HG03571 (cell line): ENCODE results near the gene SLC27A4.

Source experiments
- ATAC-seq: cut with Tn5 transposase; IDR thresholded peaks from one replicate; pipeline ENCODE4 v1.9.1; 2021; ENCODE audit not compliant: unreplicated experiment

Gene SLC27A4

DNA sequence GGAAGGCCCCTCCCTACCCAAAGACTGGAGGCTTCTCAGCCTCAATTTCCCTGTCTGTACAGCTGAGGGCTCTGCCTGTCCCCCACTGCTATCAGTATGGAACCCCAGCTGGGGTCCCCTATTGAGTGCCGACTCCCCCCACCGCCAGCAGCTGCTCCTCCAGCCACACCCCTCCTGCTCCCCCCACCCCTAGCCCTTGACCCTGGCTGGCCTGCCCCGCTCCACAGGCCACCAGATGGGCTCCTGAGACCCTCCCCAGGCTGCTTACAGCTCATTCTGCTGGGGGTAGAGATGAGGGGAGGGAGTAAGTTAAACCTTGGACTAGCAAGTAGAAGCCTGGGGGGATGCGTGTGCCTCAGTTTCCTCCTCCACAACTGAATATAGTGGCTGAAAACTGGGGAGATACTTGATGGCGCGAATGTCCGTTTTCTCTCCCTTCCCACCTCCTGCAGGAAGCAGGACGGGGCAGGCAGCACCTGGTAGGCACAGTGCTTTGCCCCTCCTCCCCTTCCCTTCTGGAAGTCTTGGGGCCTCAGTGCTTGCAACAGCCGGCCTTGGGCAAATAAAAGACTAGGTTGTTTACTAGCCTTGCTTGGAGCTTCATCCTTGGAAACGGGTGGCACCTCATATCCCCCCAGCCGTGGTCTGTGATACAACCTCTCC is 50.0 kb downstream of the SLC27A4 start:
- no peak for ATAC-seq

DNA sequence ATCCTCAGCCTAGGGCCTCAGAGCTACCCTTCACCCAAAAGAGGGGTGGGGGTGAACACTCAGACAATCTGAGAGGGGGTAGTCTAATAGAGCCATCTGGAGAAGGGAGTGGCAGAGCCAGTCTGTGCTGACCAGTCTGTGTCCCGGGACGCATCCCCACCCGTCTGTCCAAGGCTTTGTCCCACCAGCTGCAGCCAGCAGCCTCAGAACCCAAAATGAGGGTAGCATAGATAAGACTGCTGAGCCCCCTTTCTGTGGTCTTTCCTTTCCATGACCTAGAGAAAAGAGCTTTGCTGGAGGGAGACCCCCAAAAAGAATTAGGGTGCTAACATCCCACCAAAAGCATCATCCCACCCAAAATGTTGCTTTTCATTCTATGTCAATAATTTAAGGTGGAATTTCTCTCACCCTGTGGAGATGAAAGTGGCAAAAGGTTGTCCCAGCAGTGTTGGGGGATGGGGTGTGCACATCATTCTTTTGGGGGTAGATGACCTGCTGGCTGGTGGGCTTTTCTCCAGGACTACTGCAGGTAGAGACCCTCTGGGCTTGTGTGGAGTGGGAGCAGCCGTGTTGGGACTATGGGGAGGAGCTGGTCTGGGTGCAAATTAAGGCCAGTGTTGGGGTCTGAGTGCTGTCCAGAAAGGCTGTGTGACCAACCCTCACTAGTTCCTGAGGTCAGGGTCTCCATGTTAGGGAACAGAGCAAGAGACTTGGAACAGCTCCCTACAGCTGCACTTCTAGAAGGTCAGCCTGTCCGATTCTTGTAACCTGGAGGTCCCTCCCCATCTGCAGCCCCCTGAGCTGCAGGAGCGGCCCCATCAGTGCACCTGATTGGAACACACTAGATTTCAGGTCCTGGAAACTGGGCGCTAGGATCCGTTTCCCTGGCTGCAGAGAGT is 50.7 kb downstream of the SLC27A4 start:
- ATAC-seq = no peak

DNA sequence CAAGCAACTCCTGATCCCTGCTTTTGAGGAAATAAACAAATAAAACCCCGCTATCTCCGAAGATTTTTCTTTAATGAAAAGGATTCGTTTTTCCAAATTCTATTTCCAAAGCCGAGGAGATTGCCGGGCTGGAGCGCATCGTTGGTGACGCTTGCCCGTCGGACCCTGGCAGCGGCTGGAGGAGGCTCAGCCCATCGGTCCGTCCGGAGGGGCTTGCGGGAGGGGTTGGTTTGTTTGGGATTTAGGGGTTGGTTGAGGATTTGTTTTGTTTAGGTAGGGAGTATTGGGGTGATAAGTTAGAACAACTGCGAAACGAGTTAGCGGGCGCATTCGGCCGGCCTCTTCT is 51.6 kb downstream of the SLC27A4 start:
- no peak for ATAC-seq

DNA sequence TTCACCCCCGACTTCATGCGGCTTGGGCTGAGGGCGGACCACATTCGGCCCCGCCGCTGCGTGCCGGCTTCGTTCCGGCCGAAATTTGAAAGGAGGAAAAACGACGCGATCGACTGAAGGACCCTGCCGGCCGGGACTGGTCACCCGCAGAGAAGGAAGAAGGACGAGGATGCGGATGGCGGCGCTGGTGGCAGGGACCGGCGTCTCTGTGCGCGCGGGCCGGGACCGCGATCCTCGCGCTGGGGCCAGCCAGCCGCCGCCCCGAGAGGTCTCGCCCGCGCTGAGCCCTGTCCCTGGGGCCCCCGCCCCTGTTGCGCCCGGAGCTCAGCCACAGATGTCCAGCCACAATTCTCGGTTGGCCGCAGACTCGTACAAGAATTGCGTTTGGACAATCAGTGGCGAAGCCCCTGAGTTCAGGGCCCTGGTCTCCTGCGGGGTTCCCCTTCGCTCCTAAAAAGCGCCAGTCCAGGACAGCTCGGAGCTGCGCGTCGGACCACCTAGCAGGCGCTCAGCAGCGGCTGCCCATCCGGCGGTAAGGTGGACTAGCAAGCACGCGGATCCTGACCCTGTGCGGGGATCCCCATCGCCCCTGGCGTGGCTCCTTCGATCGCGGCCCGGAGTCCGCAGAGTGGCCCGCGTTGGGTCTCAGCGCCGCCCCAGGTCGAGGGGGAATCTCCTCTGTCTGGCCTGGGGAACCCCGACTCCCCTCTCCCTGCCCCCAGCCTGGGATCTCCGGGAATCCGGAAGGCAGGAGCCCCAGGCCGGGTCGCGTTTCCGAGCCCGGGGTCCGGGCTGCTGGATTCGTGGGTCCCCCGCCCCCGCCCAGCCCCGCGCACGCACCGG is 52.2 kb downstream of the SLC27A4 start:
- no peak for ATAC-seq

DNA sequence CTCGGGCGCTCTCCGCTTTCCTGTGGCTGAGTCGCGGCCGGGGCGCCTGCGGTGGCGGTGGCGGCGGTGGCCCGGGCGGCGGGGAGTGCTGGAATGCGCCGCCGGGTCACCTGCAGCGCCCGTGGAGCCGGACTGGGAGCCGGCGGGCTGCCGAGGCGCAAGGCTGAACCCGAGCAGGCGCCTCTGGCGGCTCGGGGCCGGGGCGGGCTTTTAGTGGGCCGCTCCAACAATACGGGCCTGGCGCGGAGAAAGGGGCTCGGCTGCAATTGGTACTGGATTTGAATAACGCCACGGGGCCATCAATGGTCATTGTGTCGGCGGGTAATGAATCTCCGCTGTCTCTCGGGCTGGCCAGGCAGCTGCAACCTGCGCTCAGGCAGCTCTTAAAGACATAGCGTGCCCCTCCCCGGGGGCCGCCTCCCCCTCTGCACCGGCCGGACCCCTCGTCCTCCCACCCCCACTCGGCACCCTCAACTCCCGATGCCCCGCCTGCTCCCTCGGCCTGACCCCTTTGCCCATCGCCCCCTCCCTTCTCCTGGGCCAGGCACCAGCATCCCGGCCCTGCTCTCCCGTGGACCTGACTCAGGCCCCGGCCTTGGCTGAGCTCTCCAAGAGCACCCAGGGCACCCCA is 52.9 kb downstream of the SLC27A4 start:
- ATAC-seq = no peak

DNA sequence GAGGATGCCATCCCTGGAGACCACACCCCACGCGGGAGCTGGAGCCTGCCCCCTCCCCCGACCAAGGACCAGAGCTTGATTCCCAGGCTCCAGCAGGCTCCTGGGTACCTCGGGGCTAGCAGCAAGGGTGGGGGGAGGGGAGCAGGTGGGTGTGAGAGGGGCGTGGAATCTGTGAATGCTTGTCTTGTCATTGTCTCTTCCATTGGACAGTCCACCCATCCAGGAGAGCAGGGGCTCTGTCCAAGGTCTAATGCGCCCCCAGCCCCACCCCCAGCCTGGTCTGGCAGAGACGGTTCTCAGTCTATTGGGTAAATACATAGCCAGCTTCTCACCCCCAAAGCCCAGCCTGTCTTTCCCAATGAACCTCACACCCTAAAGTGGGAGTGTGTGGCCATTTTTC is 53.6 kb downstream of the SLC27A4 start:
- no peak for ATAC-seq

DNA sequence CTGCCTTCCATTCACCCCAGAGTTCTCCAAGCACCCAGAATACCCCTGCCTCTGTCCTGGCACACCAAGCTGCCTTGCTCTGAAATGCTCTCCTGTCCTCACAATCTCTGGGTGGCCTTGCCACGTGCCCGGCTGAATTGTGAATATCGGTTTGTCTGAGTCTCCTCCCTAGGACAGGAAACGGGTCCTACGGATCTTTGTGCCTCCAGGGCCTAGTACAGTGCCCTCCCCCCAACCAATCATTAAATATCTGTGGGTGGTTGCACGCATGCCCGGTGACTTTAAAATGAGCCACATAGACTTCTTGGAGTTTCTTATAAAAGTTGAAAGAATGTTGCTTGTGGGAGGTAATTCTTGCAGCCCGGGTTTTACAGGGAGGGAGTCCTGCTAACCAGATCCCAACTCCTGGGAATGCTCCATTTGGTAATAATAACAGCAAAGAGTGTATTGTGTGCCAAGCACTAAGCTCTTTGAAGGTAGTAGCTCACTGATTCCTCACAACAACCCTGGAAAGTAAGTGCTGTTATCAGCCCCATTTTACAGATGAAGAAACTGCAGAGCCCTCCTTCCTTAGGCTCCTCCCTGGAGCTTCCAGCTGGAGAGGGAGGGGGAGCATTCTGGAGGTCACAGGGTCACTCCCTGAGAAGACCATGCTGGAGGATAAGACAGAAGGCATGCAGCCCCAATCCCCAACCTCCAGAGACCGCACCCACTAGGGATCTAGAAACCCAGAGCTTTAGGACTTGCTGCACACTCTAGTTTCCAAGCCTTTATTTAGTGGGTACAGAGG is 54.2 kb downstream of the SLC27A4 start:
- ATAC-seq = no peak

DNA sequence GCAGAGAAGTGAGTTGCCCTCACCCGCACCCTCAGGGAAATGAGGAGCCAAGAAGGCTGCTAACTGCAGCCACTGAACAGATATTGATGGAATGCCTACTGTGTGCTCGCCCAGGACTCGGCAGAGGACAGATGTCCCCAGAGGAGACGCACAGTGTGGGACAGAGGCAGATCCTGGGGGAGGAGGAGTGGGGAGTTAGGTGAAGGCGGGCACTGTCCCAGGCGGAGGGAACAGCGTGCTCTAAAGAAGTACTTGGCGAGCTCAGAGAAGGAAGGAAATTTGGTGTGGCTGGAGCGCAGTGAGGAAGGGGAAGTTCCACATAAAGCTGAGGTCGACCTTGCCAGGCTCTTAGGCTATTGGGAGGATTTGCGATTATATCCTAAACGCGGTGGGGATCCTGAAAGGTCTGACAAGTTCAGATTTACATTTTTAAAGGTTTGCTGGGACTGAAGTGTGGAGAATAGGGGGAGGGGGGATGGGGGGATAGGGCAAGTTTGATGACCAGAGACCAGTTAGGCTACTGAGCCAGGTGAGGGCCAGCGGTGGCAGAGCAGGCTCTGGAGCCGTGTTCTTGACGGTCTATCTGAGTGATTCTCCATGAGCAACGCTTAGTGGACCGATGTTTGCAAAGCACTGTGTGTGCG is 56.8 kb downstream of the SLC27A4 start:
- ATAC-seq = no peak

DNA sequence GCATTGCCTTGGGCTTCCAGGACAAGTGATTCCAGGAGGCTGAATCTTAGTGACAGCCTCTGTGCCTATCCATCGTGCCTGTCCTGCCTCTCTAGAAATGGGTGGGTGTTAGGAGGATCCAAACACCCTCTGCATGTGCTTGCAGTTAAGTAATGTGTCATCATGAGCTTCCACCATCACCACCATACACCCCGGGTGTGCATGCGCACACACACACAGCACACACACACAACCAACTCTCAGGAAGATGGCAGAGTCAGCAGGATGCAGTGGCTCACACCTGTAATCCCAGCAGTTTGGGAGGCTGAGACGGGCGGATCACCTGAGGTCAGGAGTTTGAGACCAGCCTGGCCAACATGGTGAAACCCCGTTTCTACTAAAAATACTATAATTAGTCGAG is 57.5 kb downstream of the SLC27A4 start:
- ATAC-seq = no peak

DNA sequence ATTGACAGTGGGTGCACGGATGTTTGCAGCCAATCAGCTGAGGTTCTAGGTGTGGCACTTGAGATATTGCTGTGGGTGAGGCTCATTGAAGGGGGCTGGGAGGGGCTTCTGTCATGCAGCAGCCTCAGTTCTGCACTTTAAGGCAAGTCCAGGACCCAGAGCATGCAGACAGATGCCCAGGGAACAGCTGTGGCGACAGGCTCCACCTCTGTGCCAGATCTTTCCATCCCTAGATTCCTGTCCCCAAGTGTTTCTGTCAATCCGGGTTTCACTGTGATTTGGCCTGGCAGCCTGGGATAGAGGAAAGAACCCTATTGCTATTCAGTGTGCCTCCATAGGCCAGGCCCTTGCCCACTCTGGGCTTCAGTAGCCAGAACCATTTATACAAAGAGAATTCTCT is 59.5 kb downstream of the SLC27A4 start:
- ATAC-seq = no peak

DNA sequence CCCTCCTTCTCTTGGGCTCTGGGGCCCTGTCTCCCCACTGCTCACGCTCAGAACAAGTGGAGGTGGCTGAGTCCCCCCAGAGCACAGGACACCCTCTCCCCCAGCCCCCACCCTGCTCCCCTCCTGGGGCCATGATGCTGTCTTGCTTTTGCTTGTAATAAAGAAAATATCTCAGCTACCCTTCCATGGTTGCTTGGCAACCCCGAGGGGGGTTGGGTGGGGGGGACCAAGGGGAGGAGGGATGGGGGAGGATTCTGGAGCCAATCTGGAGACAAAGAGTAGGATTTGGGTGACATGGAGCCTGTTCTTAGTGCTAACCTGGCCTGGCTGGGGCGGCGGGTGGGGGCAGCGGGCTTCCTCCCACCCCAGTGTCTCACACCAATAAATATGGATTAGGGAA is 64.2 kb downstream of the SLC27A4 start:
- ATAC-seq = no peak

DNA sequence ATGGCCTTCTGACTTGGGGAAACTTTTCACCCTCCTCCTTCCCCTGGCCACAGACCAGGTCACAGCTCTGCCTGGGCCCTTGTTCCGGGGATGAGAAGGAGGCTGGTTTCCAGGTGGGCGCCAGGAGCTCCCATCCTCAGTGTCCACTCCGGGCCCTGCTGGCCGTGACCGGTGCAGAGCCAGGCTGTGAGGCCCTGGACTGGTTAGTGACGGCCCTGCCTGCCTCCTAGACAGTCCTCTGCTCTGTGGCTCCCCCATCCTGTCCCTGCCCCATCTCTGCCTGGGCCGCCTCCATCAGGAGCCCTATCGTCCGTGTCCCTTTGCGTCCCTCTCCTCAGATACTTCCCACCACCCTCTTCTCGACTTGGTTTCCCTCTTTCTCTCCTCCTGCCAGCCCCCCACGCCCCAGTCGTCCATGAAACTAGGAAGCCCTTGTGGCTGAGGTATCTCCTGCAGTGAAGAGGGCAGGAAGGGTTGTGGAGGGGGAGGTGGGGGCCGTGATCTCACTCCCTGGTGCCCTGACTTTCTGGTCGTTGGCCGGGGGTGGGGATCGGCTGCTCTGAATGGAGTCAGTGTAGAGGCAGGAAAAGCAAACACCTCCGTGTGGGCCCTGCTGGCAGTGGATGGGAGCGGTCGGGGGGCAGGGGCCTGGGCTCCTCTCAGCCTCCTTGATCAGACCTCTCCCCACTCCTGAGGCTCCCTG is 64.9 kb downstream of the SLC27A4 start:
- no peak for ATAC-seq

DNA sequence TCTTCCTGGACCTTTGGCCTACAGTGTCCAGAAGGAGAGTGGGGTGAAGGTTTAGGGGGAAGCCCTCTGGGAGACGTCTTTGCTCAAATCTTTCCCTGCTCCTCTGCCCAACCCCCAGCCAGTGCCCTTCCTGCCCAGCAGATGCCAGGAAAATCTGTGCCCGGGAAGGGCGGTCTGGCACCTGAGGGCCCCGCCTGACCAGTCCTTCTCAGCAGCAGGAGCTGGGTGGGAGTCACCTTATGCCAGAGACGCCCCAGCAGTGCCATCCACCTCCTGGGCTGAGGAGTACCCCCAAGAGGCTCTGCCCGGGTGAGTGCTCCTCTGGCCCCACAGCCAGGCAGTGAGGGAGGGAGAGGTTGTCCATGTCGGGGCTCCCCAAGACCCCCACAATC is 65.4 kb downstream of the SLC27A4 start:
- ATAC-seq = no peak

DNA sequence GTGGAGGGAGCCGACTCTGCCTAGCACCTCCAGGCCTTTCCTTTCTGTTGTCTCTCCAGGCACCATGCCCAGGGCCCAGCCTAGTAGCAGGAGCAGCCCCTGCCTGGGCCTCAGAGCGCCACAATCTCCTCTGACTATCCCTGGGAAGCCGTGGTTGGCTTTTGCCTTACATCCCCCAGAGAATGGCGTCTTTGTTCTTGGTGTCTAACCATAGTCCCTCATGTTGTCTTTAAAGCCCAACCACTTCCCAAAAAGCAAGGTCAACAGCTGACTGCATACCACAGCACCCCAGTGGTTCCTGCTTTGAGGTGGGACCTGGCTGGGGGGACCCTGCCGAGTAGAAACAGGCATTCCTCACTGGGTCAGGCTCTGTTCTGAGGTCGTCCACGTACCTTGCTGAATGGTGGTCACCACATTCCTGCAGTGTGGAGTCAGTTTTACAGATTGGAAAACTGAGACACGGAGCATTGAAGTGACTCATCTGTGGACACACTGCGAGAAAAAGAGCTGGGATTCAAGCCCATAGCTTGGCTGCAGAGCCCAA is 66.6 kb downstream of the SLC27A4 start:
- ATAC-seq = no peak

DNA sequence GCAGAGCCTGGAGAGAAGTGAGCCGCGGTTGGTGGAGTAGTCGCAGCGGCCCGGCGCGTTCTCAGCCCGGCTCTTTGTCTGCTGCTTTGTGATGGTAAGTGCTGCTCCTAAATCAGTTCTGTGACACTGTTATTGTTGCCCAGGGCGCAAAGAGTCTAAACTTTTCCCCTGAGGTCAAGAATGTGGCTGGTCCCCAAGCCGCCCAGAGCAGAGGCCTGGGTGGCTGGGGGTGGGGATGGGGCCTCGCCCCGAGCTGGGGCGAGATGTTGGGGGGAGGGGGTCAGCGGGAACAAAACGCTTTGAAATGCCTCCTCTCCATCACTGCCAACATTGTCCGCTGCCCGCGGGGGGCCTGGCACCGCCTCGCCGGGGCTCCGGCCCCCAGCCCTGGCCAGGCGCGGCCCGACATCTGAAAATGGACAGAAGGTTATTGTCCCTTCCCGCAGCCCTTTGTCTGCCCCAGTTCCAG is 68.7 kb downstream of the SLC27A4 start:
- ATAC-seq = no peak

DNA sequence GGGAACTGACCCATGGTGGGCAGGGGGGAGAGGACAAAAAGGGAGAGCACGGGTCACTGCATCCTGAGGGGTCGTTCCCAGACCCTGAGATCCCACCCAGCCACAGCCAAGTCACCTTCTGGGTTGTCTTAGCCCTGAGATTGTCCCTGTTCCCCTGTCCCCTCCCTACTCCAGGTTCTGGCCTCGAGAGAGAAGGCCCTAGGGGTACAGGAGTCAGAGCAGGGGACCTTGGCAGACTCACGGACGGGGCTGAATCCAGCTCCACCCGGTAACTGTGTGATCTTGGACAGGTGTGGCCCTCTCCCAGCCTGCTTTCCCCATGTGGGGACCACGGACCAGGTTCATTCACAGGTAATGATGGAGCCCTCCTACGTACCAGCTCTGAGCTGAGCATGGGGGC is 69.1 kb downstream of the SLC27A4 start:
- no peak for ATAC-seq

DNA sequence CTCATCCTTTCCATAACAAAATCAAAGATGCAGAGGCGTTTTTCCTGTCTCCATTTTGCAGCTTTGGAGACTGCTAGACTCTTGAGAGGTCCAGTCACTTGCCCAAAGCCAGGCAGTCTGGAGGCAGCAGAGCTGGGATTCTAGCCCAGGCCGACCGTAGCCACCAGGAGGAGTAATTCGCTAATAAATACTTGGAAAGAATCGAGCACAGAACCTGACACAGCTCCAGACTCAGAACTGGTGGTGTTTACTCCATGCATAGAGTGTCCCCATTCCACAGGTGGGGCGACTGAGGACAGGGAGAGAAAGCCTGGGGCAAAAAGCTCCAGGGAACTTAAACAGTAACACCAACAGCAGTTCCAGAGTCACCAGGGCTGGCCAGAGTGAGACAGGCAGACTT is 69.7 kb downstream of the SLC27A4 start:
- no peak for ATAC-seq
